ENCODE measurements around the gene DIO1.
"Not testable (repeated sequence)": the region's sequence is repeated elsewhere in the genome, so short reads cannot be mapped to it uniquely, and the experiment has no call there.

DIO1 gene

GRCh38 chr1:53893999-53894636 lies at the start of gene DIO1:
Gene DIO1 (plus strand): TSS chr1:53894187. CDS start chr1:53894211, 24 bp downstream.
- no peak for DNase-seq (ENCODE audit: low read depth in 2 of 2)

GRCh38 chr1:53847980-53848379 lies 46.0 kb upstream of the DIO1 start:
- no peak for DNase-seq (ENCODE audit: low read depth in 2 of 2)

- no peak for DNase-seq (ENCODE audit: low read depth in 2 of 2)
Measured at GRCh38 chr1:53850082-53850673, 43.8 kb upstream of the DIO1 start.

GRCh38 chr1:53851571-53852285 lies 42.3 kb upstream of the DIO1 start:
- DNase-seq (ENCODE audit: low read depth in 2 of 2), result no peak

- peak; percentile 24 to 29 for DNase-seq (ENCODE audit: low read depth in 2 of 2)
Measured at GRCh38 chr1:53860967-53861411, 33.0 kb upstream of the DIO1 start.

- no peak for DNase-seq (ENCODE audit: low read depth in 2 of 2)
Measured at GRCh38 chr1:53862507-53862906, 31.5 kb upstream of the DIO1 start.

GRCh38 chr1:53868565-53868964 lies 25.4 kb upstream of the DIO1 start:
- DNase-seq (ENCODE audit: low read depth in 2 of 2), result no peak

- DNase-seq (ENCODE audit: low read depth in 2 of 2), result no peak
Measured at GRCh38 chr1:53869454-53870117, 24.4 kb upstream of the DIO1 start.

GRCh38 chr1:53871221-53871620 lies 22.8 kb upstream of the DIO1 start:
- DNase-seq (ENCODE audit: low read depth in 2 of 2), result no peak

GRCh38 chr1:53871773-53872484 lies 22.1 kb upstream of the DIO1 start:
- DNase-seq (ENCODE audit: low read depth in 2 of 2), result no peak

GRCh38 chr1:53875150-53875549 lies 18.8 kb upstream of the DIO1 start:
- DNase-seq (ENCODE audit: low read depth in 2 of 2), result not testable (repeated sequence)

- DNase-seq (ENCODE audit: low read depth in 2 of 2), result peak; percentile 20 to 37
Measured at GRCh38 chr1:53878492-53879105, 15.4 kb upstream of the DIO1 start.

- not testable (repeated sequence) for DNase-seq (ENCODE audit: low read depth in 2 of 2)
Measured at GRCh38 chr1:53881853-53882252, 12.1 kb upstream of the DIO1 start.

- DNase-seq (ENCODE audit: low read depth in 2 of 2), result not testable (repeated sequence)
Measured at GRCh38 chr1:53883600-53883999, 10.4 kb upstream of the DIO1 start.

GRCh38 chr1:53888681-53889080 lies 5.3 kb upstream of the DIO1 start:
- DNase-seq (ENCODE audit: low read depth in 2 of 2), result no peak

GRCh38 chr1:53889304-53890298 lies 4.4 kb upstream of the DIO1 start, which contains the start of gene YIPF1:
Gene YIPF1 (minus strand): TSS chr1:53889797. CDS start chr1:53888937, 860 bp downstream.
- peak; percentile 73 to 75 for DNase-seq (ENCODE audit: low read depth in 2 of 2)

GRCh38 chr1:53890522-53890941 lies 3.5 kb upstream of the DIO1 start:
- DNase-seq (ENCODE audit: low read depth in 2 of 2), result no peak

- DNase-seq (ENCODE audit: low read depth in 2 of 2), result no peak
Measured at GRCh38 chr1:53891018-53891417, 3.0 kb upstream of the DIO1 start.

GRCh38 chr1:53891678-53892077 lies 2.3 kb upstream of the DIO1 start:
- DNase-seq (ENCODE audit: low read depth in 2 of 2), result no peak

GRCh38 chr1:53892911-53893310 lies 1.1 kb upstream of the DIO1 start:
- no peak for DNase-seq (ENCODE audit: low read depth in 2 of 2)

Measured in fibroblast of skin of left quadriceps (primary cell).